GM12875 (cell line): ENCODE data around the gene FRAS1.

Experiments used
- H3K4me3 ChIP-seq: one replicate; pipeline ENCODE4 v1.5.1; 2011; ENCODE audit warnings: low read depth, low read length, control low read depth
- CTCF ChIP-seq: IDR thresholded peaks from 2 replicates; pipeline ENCODE4 v1.5.1; 2011; ENCODE audit warnings: low read depth, mild to moderate bottlenecking, control low read depth, inconsistent platforms, low read length, moderate library complexity, borderline replicate concordance; ENCODE audit not compliant: insufficient read depth

The FRAS1 gene

GRCh38 chr4:78069859-78070258 is 12.7 kb downstream of the FRAS1 start:
- no peak for TF ChIP-seq CTCF

GRCh38 chr4:78070731-78071282 is 13.7 kb downstream of the FRAS1 start:
- no peak overlapping the region for H3K4me3 ChIP-seq
- TF ChIP-seq CTCF = no peak

More at GRCh38 chr4:78069859-78070258, 12.7 kb downstream of the FRAS1 start:
- H3K4me3 ChIP-seq = no peak overlapping the region

- no peak for TF ChIP-seq CTCF
- no peak overlapping the region for H3K4me3 ChIP-seq
Measured at GRCh38 chr4:78074759-78075158, 17.6 kb downstream of the FRAS1 start.

- H3K4me3 ChIP-seq = no peak overlapping the region
- no peak for TF ChIP-seq CTCF
Measured at GRCh38 chr4:78075986-78076385, 18.9 kb downstream of the FRAS1 start.

- no peak for TF ChIP-seq CTCF
- no peak overlapping the region for H3K4me3 ChIP-seq
Measured at GRCh38 chr4:78078101-78078500, 21.0 kb downstream of the FRAS1 start.

GRCh38 chr4:78079726-78080430 is 22.8 kb downstream of the FRAS1 start:
- no peak overlapping the region for H3K4me3 ChIP-seq
- TF ChIP-seq CTCF = no peak

- H3K4me3 ChIP-seq = no peak overlapping the region
- TF ChIP-seq CTCF = no peak
Measured at GRCh38 chr4:78081541-78081940, 24.4 kb downstream of the FRAS1 start.
